Mesodermal cell (in vitro differentiated cells): Measurements from ENCODE around the gene MAP3K10.
"Not testable (repeated sequence)": the region's sequence is repeated elsewhere in the genome, so short reads cannot be mapped to it uniquely, and the experiment has no call there.

Experiments
- H3K27ac ChIP-seq: 2 replicates; pipeline ENCODE4 v1.7.0; 2013; ENCODE audit warnings: mild to moderate bottlenecking, low read depth, low read length, moderate library complexity; ENCODE audit not compliant: severe bottlenecking
- H3K36me3 ChIP-seq: 2 replicates; pipeline ENCODE4 v1.7.1; 2013; ENCODE audit warnings: mild to moderate bottlenecking, low read length, moderate library complexity; ENCODE audit not compliant: control insufficient read depth, insufficient read depth
- H3K4me1 ChIP-seq: one replicate; pipeline ENCODE4 v1.7.1; 2013; ENCODE audit warnings: mild to moderate bottlenecking, low read length; ENCODE audit not compliant: insufficient read depth, control insufficient read depth, poor library complexity, severe bottlenecking
- H3K4me3 ChIP-seq: 2 replicates; pipeline ENCODE4 v1.7.0; 2013; ENCODE audit warnings: low read length, control low read depth, mild to moderate bottlenecking; ENCODE audit not compliant: insufficient read depth, poor library complexity, severe bottlenecking; ENCODE audit errors: extremely low read depth
- H3K9me3 ChIP-seq: 2 replicates; pipeline ENCODE4 v1.7.1; 2013; ENCODE audit warnings: mild to moderate bottlenecking, low read length, moderate library complexity; ENCODE audit not compliant: control insufficient read depth
- WGBS, 2 experiments: methylation state at CpG; one replicate each; pipeline ENCODE4 v1.1.5; 2013; ENCODE audit warnings: missing lambda C conversion rate in 2 of 2; ENCODE audit not compliant: insufficient coverage in 2 of 2; 5-methylcytosine and 5-hydroxymethylcytosine counted together

The MAP3K10 gene

DNA sequence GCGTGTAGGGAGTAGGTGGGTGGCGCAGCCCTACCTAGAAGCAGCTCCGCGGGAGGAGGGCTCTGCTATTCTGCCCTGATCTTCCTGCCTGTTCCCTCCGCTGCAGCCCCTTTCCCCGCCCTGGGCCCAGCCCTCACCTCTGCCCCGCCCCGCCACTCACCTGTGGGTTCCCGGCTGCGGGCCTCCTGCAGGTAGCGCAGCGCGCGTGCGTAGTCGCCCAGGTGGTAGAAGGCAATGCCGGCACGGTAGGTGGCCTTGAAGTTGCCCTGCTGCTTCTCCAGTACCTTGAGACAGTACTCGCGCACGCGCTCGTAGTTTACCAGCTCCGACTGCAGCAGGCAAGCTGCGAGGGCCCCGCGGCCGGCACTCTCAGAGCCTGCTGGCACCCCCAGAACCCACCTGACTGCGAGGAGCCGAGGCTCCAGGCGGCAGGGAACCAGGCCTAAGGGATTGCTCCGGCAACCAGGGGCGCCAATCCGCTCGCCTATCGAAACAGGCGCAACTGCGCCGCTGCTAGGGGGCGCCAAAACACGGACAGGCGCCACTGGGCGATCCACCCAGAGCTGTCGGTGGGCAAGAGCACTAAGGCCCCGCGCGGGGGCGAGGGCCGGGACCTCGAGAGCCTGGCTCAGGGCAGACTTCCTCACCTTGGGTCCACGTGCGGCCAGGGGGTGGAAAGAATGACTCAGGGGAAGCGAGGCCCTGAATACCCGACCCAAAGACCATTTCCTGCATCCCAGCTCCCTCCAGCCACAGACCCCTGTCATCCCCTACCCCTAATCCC, 26.0 kb downstream of the MAP3K10 start:
- Histone ChIP-seq H3K9me3 (no peaks in the 10 kb centered on the region), H3K4me1 (peaks cover 3% of the 10 kb centered on the region), H3K27ac (no peak overlapping the region), H3K36me3 (no peaks in the 10 kb centered on the region), H3K4me3 (no peak overlapping the region)
- 38 to 43% methylated on average over 46 of the region's 54 CpGs for WGBS, 2 experiments

DNA sequence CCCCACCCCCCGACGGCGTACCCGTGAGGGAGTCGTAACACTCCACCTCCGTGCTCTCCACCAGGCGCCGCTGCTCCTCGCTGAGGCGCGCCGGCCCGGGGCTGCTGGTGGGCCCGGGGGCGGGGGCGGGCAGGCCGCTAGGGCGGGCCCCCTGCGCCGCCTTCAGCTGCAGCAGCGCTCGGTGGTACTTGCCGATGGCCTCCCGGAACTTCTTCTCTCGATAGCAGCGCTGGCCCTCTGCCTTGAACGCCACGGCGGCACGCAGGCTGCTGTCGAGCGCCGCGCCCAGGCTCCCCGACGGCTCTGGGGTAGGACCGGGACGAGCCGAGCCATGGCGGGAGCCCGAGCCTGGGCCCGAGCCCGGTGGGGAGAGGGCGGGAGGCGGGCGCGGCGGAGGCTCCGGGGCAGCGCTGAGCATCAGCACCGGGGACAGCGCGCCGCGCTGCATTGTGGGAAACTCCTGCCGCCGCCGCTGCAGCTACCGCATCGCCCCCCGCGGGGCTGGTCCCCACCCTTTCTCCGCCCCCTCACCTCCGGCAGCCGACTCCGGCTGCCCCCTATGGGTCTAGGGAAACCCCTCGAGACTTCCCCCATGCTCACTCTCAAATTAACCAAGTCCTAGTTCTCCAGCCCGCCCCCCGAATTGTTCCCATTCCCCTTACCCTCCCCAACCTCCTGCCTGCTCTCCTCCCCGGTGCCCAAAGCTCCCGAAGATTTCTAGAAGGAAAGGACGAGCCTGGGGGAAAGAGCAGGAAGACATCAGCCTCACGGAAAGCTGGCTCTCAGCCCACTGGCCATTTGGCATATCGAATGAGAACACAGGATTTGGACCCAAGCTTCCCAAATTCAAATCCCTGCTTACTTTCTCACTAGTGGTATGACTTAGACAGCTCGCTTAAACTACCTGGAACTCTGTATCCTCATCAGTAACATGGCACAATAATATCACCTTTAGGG, 27.0 kb downstream of the MAP3K10 start, which contains the start of gene TTC9B:
Gene TTC9B, minus strand, starts transcription at position 451 of the 957 bp plus-strand sequence. Its CDS starts 3 bp downstream, at position 448.
- H3K9me3 ChIP-seq = no peaks in the 10 kb centered on the region
- 4 to 11% methylated on average over 45 to 61 of the region's 75 CpGs for WGBS, 2 experiments
- no peak within 1 kb of the TSS for H3K4me3 ChIP-seq
- H3K4me1 ChIP-seq = peaks cover 3% of the 10 kb centered on the region
- H3K27ac ChIP-seq = peak within 1 kb of the TSS; percentile 68
- no peaks in the 10 kb centered on the region for H3K36me3 ChIP-seq

DNA sequence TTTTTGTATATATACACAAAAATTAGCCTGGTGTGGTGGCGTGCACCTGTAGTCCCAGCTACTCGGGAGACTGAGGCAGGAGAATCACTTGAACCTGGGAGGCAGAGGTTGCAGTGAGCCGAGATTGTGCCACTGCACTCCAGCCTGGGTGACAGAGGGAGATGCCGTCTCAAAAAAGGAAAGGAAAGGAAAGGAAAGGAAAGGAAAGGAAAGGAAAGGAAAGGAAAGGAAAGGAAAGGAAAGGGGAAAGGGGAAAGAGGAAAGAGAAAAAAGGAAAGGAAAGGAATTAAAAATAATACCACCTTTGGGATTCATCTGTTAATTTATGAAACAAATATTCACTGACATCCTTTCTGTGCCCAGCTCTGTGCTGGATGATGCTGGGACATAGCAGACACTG, 27.8 kb downstream of the MAP3K10 start:
- 87 to 100% methylated on average over 1 to 4 of the region's 4 CpGs for WGBS, 2 experiments
- H3K4me1 ChIP-seq, H3K4me3 ChIP-seq, H3K9me3 ChIP-seq, H3K36me3 ChIP-seq: not testable (repeated sequence)
- peak overlapping the region; percentile 68 for H3K27ac ChIP-seq

DNA sequence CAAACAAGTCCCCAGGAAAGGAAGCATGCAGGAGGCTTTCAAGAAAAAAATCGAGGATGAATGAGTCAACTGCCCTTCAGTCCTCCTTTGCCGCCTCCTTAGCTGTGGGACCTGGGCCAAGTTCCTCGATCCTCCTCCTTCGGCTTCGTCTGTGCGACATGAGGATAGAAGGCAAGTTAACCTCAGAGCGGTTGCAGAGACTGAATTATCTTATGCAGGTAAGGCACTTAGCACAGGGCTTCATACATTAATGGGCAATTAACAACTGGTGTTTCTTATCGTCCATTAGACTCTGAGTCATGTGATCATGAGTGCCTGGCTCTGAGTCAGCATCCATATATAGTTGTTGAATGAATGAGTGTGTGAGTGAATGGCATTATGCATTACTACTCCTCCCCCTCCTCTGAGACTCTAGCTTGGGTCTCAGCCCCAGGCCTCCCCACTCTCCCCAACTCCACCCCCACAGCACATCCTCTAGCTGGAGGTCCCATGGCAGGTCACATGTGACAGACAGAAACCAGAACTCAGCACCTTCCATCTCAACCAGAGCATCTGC, 28.6 kb downstream of the MAP3K10 start:
- WGBS, 2 experiments = 48 to 56% methylated on average over 7 to 8 of the region's 8 CpGs
- Histone ChIP-seq H3K4me3 (no peak overlapping the region), H3K27ac (peak overlapping the region; percentile 68), H3K9me3 (no peaks in the 10 kb centered on the region), H3K4me1 (peaks cover 3% of the 10 kb centered on the region), H3K36me3 (no peaks in the 10 kb centered on the region)

DNA sequence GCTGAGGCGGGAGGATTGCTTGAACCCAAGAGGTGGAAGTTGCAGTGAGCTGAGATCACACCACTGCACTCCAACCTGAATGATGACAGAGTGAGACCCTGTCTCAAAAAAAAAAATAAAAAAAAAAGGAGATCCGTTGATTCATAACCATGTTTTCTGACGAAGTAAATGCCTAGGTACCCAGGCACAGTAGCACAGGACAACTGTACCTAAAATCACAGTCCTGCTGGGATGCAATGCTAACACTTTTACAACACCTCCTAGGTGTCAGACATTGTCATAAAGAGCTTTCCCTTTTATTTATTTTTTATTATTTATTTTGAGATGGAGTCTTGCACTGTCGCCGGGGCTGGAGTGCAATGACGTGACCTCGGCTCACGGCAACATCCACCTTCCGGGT, 29.4 kb downstream of the MAP3K10 start:
- peaks cover 3% of the 10 kb centered on the region for H3K4me1 ChIP-seq
- no peak overlapping the region for H3K4me3 ChIP-seq
- H3K36me3 ChIP-seq = no peaks in the 10 kb centered on the region
- H3K9me3 ChIP-seq = no peaks in the 10 kb centered on the region
- WGBS, 2 experiments = 82 to 94% methylated on average over 6 to 9 of the region's 9 CpGs
- H3K27ac ChIP-seq = no peak overlapping the region

DNA sequence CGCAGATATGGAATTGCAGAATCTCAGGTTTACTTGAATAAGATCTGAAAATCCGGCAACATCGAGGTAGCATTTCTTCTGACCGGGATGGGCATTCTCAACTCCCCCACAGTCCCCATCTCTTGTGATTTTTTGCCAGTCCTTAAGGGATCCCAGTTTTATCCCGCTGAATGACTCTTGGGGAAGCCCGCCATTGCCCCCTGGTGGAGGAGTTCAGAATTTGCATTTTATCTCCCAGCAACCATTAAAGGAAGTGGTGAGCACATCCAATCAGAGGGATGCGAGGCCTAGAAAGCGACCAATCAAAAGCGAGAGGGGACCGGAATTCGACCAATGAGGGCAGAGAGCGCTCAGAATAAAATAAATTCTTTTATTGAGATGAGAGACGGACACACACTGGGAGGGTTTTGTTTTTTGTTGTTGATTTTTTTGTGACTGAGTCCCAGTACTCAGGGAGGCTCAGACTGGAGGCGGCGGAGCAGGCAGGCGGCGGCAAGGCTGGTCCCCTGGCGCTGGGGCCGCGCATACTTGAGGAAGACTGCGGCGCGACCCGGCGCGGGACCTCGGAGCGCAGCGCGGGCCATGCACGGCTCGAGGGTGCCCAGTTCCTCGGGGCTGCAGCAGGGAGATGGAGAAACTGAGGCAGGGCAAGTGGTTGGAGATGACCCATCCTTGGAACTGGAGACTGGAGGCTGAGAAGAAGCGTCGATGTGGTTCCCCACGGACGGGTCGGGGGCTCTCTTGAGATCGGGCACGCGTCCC, 30.8 kb downstream of the MAP3K10 start:
- H3K36me3 ChIP-seq = no peaks in the 10 kb centered on the region
- 79 to 82% methylated on average over 37 to 40 of the region's 41 CpGs for WGBS, 2 experiments
- no peak overlapping the region for H3K4me3 ChIP-seq
- H3K27ac ChIP-seq = no peak overlapping the region
- peaks cover 3% of the 10 kb centered on the region for H3K4me1 ChIP-seq
- no peaks in the 10 kb centered on the region for H3K9me3 ChIP-seq

DNA sequence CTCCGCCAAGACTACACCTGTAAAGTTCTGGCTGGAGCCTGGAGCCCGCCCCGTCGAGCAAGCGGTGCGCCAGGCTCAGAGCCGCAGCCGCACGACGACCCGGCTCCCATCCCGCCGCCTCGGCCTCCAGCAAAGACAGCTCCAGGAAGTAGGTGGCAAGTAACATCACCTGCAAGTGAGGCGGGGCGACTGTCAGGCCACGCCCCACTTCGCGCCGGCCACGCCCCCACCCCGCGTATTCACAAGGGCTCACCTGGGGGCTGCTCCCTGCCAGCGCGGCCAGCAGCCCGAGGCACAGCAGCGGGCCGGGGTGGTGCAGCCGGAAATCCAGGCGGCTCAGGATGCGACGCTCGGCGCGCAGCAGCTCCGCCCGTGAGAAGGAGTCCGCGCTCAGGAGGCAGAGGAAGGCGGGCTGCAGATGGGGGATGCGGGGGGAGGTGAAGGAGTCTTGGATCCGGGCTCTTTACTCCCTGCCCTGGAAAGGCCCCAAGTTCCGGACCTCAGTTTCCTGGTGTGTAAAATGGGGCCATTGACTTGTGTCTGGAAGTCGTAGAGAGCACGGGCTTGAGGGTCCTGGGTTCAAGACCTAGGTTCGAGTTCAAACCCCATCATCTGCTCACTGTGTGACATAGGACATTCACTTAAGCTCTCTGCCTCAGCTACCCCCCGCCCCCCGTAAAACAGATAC, 32.1 kb downstream of the MAP3K10 start:
- H3K27ac ChIP-seq = no peak overlapping the region
- no peaks in the 10 kb centered on the region for H3K9me3 ChIP-seq
- H3K4me3 ChIP-seq = no peak overlapping the region
- 84% methylated on average over 40 to 42 of the region's 48 CpGs for WGBS, 2 experiments
- H3K36me3 ChIP-seq = no peaks in the 10 kb centered on the region
- H3K4me1 ChIP-seq = peaks cover 3% of the 10 kb centered on the region

DNA sequence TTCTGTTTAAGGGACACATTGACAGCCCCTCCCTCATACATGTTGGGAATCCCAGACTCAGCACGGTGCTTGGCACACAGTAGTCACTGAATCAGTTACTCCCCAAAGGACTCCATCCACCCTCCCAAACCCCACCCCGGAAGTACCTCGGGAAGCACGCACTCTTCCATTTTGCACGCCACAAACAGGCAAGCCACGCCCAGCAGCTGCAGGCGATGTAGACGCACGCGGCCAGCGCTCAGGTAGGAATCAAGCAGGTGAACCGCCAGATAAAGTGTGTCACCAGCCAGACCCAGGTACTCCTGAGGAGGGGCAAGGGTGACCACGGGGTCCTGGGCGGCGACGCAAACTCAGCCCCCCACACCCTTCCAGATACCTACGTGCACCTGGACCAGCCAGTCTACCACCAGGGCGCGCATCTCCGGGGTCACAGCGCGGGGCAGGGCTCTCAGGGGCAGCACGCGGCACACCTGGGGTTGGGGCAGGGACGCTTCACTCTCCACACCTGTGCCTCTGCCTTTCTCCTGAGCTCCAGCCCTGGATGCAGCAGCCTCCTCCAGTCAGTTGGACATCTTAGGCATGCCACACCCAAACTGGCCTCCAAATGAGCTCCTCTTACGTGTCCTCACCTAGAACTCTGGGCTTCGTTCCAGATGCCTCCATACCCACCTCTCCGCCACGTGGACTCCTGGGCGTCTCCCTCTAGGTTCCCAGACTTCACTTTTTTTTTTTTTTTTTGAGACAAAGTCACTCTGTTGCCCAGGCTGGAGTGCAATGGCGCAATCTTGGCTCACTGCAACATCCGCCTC, 33.3 kb downstream of the MAP3K10 start:
- no peaks in the 10 kb centered on the region for H3K9me3 ChIP-seq
- peaks cover 8% of the 10 kb centered on the region for H3K4me1 ChIP-seq
- H3K36me3 ChIP-seq = no peaks in the 10 kb centered on the region
- no peak overlapping the region for H3K27ac ChIP-seq
- 94% methylated on average over 31 of the region's 32 CpGs for WGBS, 2 experiments
- no peak overlapping the region for H3K4me3 ChIP-seq

DNA sequence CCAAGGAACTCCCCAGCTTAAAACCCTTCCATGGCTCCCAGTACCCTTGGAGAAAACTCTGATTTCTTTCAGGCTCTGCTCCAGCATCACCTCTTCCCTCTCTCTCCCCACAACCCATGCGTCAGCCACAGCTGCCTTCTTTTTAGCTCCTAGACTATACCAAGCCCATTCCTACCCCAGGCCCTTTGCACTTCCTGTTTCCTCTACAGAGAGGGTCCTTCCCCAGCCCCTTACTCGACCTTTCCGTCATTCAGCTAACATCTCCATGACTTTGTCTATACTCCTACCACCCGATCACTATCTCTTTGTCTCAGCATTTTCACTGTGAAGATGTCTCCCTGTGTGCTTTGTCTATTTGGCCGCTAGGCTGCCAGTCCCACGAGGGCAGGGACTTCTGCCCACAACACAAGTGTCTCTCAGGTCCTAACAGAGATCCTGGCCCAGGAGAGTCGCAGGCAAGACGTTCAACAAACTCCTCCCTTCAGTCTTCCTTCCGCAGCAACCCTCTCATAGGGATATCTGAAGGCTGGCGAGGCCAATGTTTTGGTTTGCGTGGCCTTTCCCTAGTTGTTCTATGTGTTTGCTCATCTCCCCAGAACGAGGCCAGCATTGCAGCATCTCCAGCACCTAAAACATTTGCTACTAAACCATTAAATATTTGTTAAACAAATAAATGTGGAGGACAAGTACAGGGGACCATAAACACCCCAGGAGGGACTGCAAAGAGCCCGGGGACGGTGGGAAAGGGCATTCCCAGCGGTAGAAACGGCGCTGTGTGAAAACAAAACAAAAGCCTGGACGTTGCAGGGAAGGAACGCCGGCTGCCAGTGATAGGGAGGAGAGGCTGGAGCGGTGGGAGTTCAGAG, 34.4 kb downstream of the MAP3K10 start:
- peaks cover 14% of the 10 kb centered on the region for H3K4me1 ChIP-seq
- H3K36me3 ChIP-seq = no peaks in the 10 kb centered on the region
- H3K4me3 ChIP-seq = no peak overlapping the region
- WGBS, 2 experiments = 76 to 84% methylated on average over 14 to 16 of the region's 21 CpGs
- no peak overlapping the region for H3K27ac ChIP-seq
- H3K9me3 ChIP-seq = no peaks in the 10 kb centered on the region
